Upper lobe of left lung (tissue), 6 donors: ENCODE results near the gene FAXC. TPM values are rescaled to one million over a fixed set of nuclear protein-coding genes. Genes with fewer than 3 reads are reported as not detected.

Experiments used
- ATAC-seq, 2 donors: fragments of 200-7000 bp; cut with Tn5 transposase; one replicate each; pipeline ENCODE4 v1.9.1; 2022; ENCODE audit warnings: mild to moderate bottlenecking in 2 of 2, moderate library complexity in 2 of 2; ENCODE audit not compliant: low FRiP score in 2 of 2
- DNase-seq, 2 donors: peaks; one replicate each; pipeline ENCODE4 v3.0.0-alpha.2; 2019 to 2020
- H3K27ac ChIP-seq, 4 donors: fragments of 200-600 bp; sonication (generic); one replicate each; pipeline ENCODE4 v1.5.1; 2016 to 2019
- H3K27me3 ChIP-seq, 4 donors: fragments of 200-600 bp; sonication (generic); one replicate each; pipeline ENCODE4 v1.5.1; 2017 to 2019
- H3K36me3 ChIP-seq, 4 donors: fragments of 200-600 bp; sonication (generic); one replicate each; pipeline ENCODE4 v1.5.1; 2016 to 2019
- H3K4me1 ChIP-seq, 4 donors: fragments of 200-600 bp; sonication (generic); one replicate each; pipeline ENCODE4 v1.5.1; 2018 to 2019
- H3K4me3 ChIP-seq, 4 donors: fragments of 200-600 bp; sonication (generic); one replicate each; pipeline ENCODE4 v1.5.1; 2017 to 2019; ENCODE audit warnings: mild to moderate bottlenecking in 2 of 4, moderate library complexity in 1 of 4
- H3K9me3 ChIP-seq, 4 donors: fragments of 200-600 bp; sonication (generic); one replicate each; pipeline ENCODE4 v1.5.1; 2018 to 2019
- EP300 ChIP-seq, 4 donors: sonication (generic); formaldehyde crosslinking; IDR thresholded peaks; one replicate each; pipeline ENCODE4 v1.5.1; 2017; ENCODE audit warnings: antibody characterized with exemption in 4 of 4, control low read depth in 2 of 4
- POLR2A ChIP-seq, 4 donors: fragments of 450-650 bp; IDR thresholded peaks; one replicate each; pipeline ENCODE4 v1.5.1; 2016 to 2017; ENCODE audit warnings: antibody characterized with exemption in 4 of 4, mild to moderate bottlenecking in 2 of 4
- POLR2AphosphoS5 ChIP-seq, 2 donors: sonication (generic); formaldehyde crosslinking; IDR thresholded peaks; one replicate each; pipeline ENCODE4 v1.5.1; 2017; ENCODE audit warnings: antibody characterized with exemption in 2 of 2
- WGBS, 2 donors: methylation state at CpG; one replicate each; pipeline ENCODE4 v1.1.5; 2017 to 2018; 5-methylcytosine and 5-hydroxymethylcytosine counted together
- total RNA-seq, 6 donors: library from RNA; depleted of rRNA in 4 of 6; stranded (reverse); fragments of >200 nt in 4 of 6; gene quantifications; one replicate each; pipeline versions ENCODE4 v1.1.0 to v1.2.1, GENCODE V29; 2016 to 2021
- TF ChIP-seq, protein P1 (sequence below), 6 experiments: fragments of 450-650 bp in 4 of 6; fragments of 200-600 bp in 2 of 6; sonication (generic) in 2 of 6; IDR thresholded peaks; one replicate each; pipeline ENCODE4 v1.5.1; 2016 to 2019; ENCODE audit warnings: antibody characterized with exemption in 6 of 6
- donor health status: DM: no; HTN: no; CAD: no; lungs with moderate emphysema.
- donor health status: DM: no; HTN: yes; CAD: no; lungs with severe emphysema.

Gene FAXC
- total RNA-seq, 6 donors from 2014 or later: 2.2 to 12.1 (median 8.1) TPM

DNA sequence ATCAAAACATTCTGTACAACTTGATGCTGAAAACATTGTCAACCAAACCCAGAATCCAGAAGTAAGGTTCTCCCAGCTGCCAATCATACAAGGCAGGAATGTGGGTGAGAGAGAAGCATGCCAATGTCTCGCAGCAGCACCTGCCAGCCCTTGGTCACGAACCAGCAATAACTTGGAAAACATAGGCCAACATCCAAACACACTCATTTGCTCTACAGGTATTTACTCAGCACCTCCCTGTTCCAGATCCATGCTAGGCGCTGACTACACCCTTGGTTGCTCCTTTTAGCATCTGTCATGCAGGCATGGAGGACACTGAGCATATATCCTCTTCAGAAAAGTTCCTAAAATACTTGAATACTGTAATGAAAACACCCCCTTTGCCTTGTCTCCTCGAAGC, 63.6 kb downstream of the FAXC start:
- WGBS, 2 donors: 51 to 72% methylated on average over 3 to 4 of the region's 4 CpGs
- Histone ChIP-seq H3K4me3 (no peak overlapping the region), H3K27ac (no peak overlapping the region), H3K4me1 (no peaks in the 10 kb centered on the region), H3K36me3 (no peaks in the 10 kb centered on the region), H3K9me3 (no peaks in the 10 kb centered on the region), H3K27me3 (no peaks in the 10 kb centered on the region)
- TF ChIP-seq, protein P1, sequence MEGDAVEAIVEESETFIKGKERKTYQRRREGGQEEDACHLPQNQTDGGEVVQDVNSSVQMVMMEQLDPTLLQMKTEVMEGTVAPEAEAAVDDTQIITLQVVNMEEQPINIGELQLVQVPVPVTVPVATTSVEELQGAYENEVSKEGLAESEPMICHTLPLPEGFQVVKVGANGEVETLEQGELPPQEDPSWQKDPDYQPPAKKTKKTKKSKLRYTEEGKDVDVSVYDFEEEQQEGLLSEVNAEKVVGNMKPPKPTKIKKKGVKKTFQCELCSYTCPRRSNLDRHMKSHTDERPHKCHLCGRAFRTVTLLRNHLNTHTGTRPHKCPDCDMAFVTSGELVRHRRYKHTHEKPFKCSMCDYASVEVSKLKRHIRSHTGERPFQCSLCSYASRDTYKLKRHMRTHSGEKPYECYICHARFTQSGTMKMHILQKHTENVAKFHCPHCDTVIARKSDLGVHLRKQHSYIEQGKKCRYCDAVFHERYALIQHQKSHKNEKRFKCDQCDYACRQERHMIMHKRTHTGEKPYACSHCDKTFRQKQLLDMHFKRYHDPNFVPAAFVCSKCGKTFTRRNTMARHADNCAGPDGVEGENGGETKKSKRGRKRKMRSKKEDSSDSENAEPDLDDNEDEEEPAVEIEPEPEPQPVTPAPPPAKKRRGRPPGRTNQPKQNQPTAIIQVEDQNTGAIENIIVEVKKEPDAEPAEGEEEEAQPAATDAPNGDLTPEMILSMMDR (IDR thresholded peaks at IDR 0.05): no peak
- TF ChIP-seq POLR2A (IDR thresholded peaks at IDR 0.05): no peak
- TF ChIP-seq EP300 (IDR thresholded peaks at IDR 0.05): no peak
- TF ChIP-seq POLR2AphosphoS5 (IDR thresholded peaks at IDR 0.05): no peak
- no peak for DNase-seq
- no peak for ATAC-seq

DNA sequence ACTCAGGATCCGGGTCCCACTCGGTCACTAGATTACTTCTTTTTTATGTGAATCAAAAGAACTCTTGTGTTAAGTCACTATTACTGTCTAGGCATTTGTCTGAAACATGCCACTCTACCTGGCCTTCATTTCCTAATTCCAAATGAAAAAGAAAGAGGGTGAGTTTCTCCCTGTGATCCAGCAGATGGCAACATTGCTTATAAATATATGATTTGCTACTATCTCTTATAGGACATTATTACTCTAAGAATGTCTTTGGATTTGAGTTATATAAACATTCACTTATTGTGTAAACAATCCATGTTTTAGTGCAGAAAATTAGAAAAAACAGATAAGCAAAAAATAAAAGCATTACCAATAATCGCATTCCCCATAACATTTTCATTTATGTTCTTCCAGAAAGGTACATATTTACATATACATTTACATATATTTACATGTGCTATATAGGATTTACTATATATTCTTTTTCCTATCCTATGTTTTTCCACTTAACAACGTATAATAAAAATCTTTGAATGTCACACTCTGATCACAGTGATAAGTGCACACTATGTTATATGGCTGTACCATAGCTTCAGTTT, 66.9 kb downstream of the FAXC start:
- Histone ChIP-seq H3K4me1 (no peaks in the 10 kb centered on the region), H3K9me3 (no peaks in the 10 kb centered on the region), H3K27me3 (no peaks in the 10 kb centered on the region), H3K27ac (no peak overlapping the region), H3K36me3 (no peaks in the 10 kb centered on the region), H3K4me3 (no peak overlapping the region)
- no peak for DNase-seq
- ATAC-seq: no peak
- no peak for TF ChIP-seq POLR2A (IDR thresholded peaks at IDR 0.05)
- TF ChIP-seq, protein P1 (IDR thresholded peaks at IDR 0.05): peak in 1 of 6 experiments; percentile 5
- 67 to 75% methylated on average over 4 of the region's 4 CpGs for WGBS, 2 donors

DNA sequence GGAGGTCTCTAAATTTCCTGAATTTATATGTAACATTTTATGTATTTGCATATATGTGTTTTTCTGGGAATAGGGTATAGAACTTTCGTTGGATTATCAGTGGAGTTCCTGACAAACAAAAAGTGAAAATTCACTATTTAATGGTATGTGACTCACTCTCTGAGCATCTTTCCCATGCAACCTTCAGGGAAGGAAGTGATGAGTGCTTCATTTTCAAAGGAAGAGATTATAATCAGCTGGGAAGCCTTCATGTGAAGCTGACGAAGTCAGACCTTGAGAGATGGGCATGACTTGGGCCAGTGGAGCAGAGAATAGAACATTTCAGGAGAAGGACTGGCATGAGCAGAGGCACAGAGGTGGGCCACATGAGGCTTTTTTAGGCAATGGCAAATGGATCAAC, 72.7 kb downstream of the FAXC start:
- no peaks in the 10 kb centered on the region for H3K27me3 ChIP-seq
- ATAC-seq (no peak), DNase-seq (no peak)
- WGBS, 2 donors: 49 to 62% methylated on average over 2 of the region's 2 CpGs
- H3K36me3 ChIP-seq: no peaks in the 10 kb centered on the region
- H3K27ac ChIP-seq: no peak overlapping the region
- no peak for TF ChIP-seq POLR2AphosphoS5 (IDR thresholded peaks at IDR 0.05)
- TF ChIP-seq EP300 (IDR thresholded peaks at IDR 0.05): no peak
- no peak overlapping the region for H3K4me3 ChIP-seq
- no peaks in the 10 kb centered on the region for H3K4me1 ChIP-seq
- no peaks in the 10 kb centered on the region for H3K9me3 ChIP-seq

DNA sequence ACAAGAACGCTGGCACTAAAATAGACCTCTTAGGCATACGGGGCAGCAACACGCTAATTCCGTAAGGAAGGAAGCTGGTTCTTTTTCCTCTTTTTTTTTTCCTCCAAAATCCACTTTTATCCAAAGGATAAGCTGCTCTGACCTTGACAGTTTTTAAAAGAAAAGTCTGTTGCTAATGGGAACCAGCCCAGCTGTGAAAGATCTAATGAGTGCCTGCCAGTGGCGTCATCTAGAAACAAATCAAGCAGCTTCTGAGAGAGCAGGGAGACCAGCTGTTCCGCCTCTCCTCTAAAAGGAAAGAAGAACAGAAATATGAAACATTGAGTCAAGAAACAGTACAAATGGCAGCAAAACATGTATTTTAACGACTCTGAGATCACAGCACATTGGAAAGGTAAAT, 78.6 kb downstream of the FAXC start:
- no peak for DNase-seq
- no peak for TF ChIP-seq POLR2A (IDR thresholded peaks at IDR 0.05)
- TF ChIP-seq EP300 (IDR thresholded peaks at IDR 0.05): no peak
- TF ChIP-seq, protein P1 (IDR thresholded peaks at IDR 0.05): no peak
- TF ChIP-seq POLR2AphosphoS5 (IDR thresholded peaks at IDR 0.05): no peak
- H3K36me3 ChIP-seq: no peaks in the 10 kb centered on the region
- no peak overlapping the region for H3K4me3 ChIP-seq
- no peak overlapping the region for H3K27ac ChIP-seq
- H3K4me1 ChIP-seq: no peaks in the 10 kb centered on the region
- 70% methylated on average over 7 of the region's 7 CpGs for WGBS, 2 donors
- no peak for ATAC-seq
- no peaks in the 10 kb centered on the region for H3K9me3 ChIP-seq
- no peaks in the 10 kb centered on the region for H3K27me3 ChIP-seq

DNA sequence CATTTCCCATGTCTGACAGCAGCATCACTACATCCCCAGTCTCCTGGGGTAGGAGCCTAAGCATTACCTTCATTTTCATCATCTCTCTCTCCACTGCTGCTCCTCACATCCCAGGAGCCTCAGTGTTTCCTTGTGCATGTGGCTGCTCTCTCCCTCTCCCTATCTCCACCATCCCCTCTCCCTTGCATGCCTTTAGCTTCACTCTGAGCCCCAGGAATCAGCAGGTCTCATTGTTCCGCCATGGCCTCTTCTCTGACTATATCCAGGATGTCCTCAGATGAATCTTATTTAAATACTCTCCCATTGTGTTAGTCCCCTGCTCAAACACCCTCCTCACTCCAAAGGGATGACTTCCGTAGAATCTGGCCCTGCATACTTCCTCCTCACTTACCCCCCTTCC, 79.4 kb downstream of the FAXC start:
- H3K27me3 ChIP-seq: no peaks in the 10 kb centered on the region
- WGBS, 2 donors: 70 to 75% methylated on average over 2 of the region's 2 CpGs
- H3K27ac ChIP-seq: no peak overlapping the region
- no peaks in the 10 kb centered on the region for H3K4me1 ChIP-seq
- DNase-seq: no peak
- TF ChIP-seq EP300 (IDR thresholded peaks at IDR 0.05) (no peak), POLR2A (IDR thresholded peaks at IDR 0.05) (no peak), POLR2AphosphoS5 (IDR thresholded peaks at IDR 0.05) (no peak)
- TF ChIP-seq, protein P1 (IDR thresholded peaks at IDR 0.05): no peak
- ATAC-seq: peak in 1 of 2 donors; percentile 37
- no peak overlapping the region for H3K4me3 ChIP-seq
- H3K9me3 ChIP-seq: no peaks in the 10 kb centered on the region
- H3K36me3 ChIP-seq: no peaks in the 10 kb centered on the region
